DND-41 (cell line): Measurements from ENCODE around the gene UBE2V1.

Source experiments
- ATAC-seq: fragments of 200-7000 bp; cut with Tn5 transposase; 3 replicates; pipeline ENCODE4 v1.9.1; 2021; ENCODE audit warnings: low read depth; ENCODE audit not compliant: insufficient read depth
- DNase-seq: peaks from one replicate; pipeline ENCODE4 v3.0.0-alpha.2; 2020
- H2AFZ ChIP-seq: 2 replicates; pipeline ENCODE4 v1.6.0; 2012; ENCODE audit warnings: low read depth, low read length
- H3K27ac ChIP-seq: 2 replicates; pipeline ENCODE4 v1.5.1; 2012; ENCODE audit warnings: low read length, inconsistent platforms
- H3K27me3 ChIP-seq: fragments of 200-600 bp; sonication (generic); 2 replicates; pipeline ENCODE4 v1.6.0; 2012; ENCODE audit warnings: low read length, mild to moderate bottlenecking, inconsistent platforms; ENCODE audit not compliant: insufficient read depth, poor library complexity
- H3K36me3 ChIP-seq: 2 replicates; pipeline ENCODE4 v1.5.1; 2012; ENCODE audit warnings: low read length, inconsistent platforms; ENCODE audit not compliant: insufficient read depth
- H3K4me1 ChIP-seq: 2 replicates; pipeline ENCODE4 v1.5.1; 2012; ENCODE audit warnings: mild to moderate bottlenecking, low read length; ENCODE audit not compliant: insufficient read depth
- H3K4me2 ChIP-seq: 2 replicates; pipeline ENCODE4 v1.6.0; 2012; ENCODE audit warnings: mild to moderate bottlenecking, moderate library complexity, low read length, inconsistent platforms; ENCODE audit not compliant: insufficient read depth
- H3K4me3 ChIP-seq, 2 experiments: fragments of 200-600 bp in 1 of 2; shearing (Covaris generic) in 1 of 2; 2 replicates each; pipeline ENCODE4 v1.5.1; 2012 to 2016; ENCODE audit warnings: inconsistent platforms in 2 of 2, low read length in 2 of 2, mild to moderate bottlenecking in 2 of 2, low read depth in 1 of 2, moderate library complexity in 1 of 2
- H3K79me2 ChIP-seq: 2 replicates; pipeline ENCODE4 v1.6.0; 2012; ENCODE audit warnings: low read length, inconsistent platforms; ENCODE audit not compliant: insufficient read depth
- H3K9ac ChIP-seq: 2 replicates; pipeline ENCODE4 v1.6.0; 2012; ENCODE audit warnings: low read depth, mild to moderate bottlenecking, inconsistent platforms, low read length, moderate library complexity
- H3K9me3 ChIP-seq: 2 replicates; pipeline ENCODE4 v1.5.1; 2012; ENCODE audit warnings: low read length, moderate library complexity, mild to moderate bottlenecking, inconsistent platforms; ENCODE audit not compliant: insufficient read depth, severe bottlenecking
- H4K20me1 ChIP-seq: 2 replicates; pipeline ENCODE4 v1.6.0; 2012; ENCODE audit warnings: low read length; ENCODE audit not compliant: insufficient read depth
- EZH2 ChIP-seq: IDR thresholded peaks from 3 replicates; pipeline ENCODE4 v1.6.1; 2012; ENCODE audit warnings: borderline replicate concordance, low read depth, mild to moderate bottlenecking, moderate library complexity, low read length, inconsistent platforms; ENCODE audit not compliant: severe bottlenecking
- TF ChIP-seq, protein P1 (sequence below): IDR thresholded peaks from 2 replicates; pipeline ENCODE4 v1.5.1; 2012; ENCODE audit warnings: borderline replicate concordance, low read length, moderate library complexity, mild to moderate bottlenecking; ENCODE audit not compliant: poor library complexity, severe bottlenecking; ENCODE audit errors: extremely low read depth

The UBE2V1 gene

DNA sequence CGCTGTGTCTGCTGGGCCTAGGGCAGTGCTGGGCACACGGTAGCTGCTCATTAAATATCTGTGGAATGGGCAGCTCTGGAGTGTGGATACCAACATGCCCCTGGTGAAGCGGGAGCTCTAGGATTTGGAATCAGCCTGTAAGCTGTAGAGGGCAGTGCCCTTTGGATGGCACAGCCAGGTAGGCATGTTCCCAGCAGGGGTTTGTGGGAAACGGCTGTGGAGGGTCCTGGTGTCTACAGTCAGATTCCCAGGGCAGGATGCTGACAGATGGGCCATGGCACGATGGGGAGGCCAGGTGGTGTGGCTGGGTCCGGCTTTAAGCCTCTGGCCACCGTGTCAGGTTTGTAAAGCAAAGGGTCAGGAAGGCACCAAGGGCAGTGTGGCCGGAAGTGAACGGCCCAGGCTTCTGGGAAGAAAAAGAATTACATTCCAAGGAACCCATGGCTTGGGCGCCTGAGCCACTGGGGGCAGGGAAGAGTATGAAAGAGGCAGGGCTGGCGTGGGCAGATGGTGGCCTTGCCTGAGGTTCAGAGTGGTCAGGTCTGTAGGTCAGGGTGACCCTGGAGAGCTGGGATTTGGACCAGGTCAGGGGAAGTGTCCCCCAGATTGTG lies 44.8 kb downstream of the UBE2V1 start:
- no peak for DNase-seq

DNA sequence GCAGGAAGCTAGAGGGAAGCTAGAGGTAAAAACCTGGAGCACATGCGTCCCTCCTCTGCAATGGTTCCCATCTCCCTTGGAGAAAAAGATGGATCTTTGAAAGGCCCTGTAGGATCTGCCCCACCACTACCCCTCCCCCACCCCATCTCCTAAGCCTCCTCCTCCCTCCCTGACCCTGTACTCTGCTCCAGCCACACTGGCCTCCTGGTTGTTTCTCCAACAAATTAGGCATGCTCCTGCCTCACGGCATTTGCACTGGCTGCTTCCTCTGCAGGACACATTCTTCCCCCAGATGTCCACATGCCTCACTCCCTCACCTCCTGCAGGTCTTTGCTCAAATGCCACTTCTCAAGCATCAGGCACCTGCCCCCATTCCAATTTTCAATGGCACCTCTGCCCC lies 45.5 kb downstream of the UBE2V1 start:
- no peak for ATAC-seq
- DNase-seq = no peak
- H3K4me3 ChIP-seq = no peak overlapping the region

More for the DNA sequence above, 44.8 kb downstream of the UBE2V1 start:
- no peak overlapping the region for H3K9ac ChIP-seq
- no peak overlapping the region for H3K27ac ChIP-seq
- ATAC-seq = no peak
- H2AFZ ChIP-seq = no peak overlapping the region
- no peaks in the 10 kb centered on the region for H3K79me2 ChIP-seq
- H3K4me2 ChIP-seq = no peak overlapping the region
- no peaks in the 10 kb centered on the region for H3K36me3 ChIP-seq
- no peaks in the 10 kb centered on the region; the same call in 1 of the 2 replicates for H4K20me1 ChIP-seq
- TF ChIP-seq, protein P1, sequence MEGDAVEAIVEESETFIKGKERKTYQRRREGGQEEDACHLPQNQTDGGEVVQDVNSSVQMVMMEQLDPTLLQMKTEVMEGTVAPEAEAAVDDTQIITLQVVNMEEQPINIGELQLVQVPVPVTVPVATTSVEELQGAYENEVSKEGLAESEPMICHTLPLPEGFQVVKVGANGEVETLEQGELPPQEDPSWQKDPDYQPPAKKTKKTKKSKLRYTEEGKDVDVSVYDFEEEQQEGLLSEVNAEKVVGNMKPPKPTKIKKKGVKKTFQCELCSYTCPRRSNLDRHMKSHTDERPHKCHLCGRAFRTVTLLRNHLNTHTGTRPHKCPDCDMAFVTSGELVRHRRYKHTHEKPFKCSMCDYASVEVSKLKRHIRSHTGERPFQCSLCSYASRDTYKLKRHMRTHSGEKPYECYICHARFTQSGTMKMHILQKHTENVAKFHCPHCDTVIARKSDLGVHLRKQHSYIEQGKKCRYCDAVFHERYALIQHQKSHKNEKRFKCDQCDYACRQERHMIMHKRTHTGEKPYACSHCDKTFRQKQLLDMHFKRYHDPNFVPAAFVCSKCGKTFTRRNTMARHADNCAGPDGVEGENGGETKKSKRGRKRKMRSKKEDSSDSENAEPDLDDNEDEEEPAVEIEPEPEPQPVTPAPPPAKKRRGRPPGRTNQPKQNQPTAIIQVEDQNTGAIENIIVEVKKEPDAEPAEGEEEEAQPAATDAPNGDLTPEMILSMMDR = no peak
- TF ChIP-seq EZH2 = no peak
- H3K4me3 ChIP-seq = no peak overlapping the region
- H3K4me1 ChIP-seq = peaks cover 12% of the 10 kb centered on the region
- H3K9me3 ChIP-seq = no peaks in the 10 kb centered on the region
- H3K27me3 ChIP-seq = no peaks in the 10 kb centered on the region

DNA sequence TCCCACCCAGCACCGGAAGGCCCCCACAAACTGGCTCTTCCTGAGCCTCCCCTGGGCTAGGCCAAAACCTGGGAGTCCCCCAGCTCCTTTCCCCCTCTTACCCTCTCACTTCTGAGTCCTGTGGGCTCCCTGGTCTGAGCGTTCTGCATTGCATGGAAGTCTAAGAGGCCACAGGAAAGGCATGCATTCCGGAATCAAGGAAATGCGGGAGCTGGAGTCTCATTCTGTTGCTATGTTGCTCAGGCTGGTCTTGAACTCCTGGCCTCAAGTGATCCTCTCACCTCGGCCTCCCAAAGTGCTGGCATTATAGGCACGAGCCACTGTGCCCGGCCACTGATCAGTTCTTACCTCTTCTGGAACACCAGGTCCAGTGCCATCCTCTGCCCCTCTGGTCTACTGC lies 45.9 kb downstream of the UBE2V1 start:
- TF ChIP-seq, protein P1 = no peak
- no peak for TF ChIP-seq EZH2
- H3K9me3 ChIP-seq = no peaks in the 10 kb centered on the region
- no peak overlapping the region for H2AFZ ChIP-seq
- no peaks in the 10 kb centered on the region for H3K79me2 ChIP-seq
- peaks cover 12% of the 10 kb centered on the region for H3K4me1 ChIP-seq
- H3K9ac ChIP-seq = no peak overlapping the region
- H4K20me1 ChIP-seq = no peaks in the 10 kb centered on the region; the same call in 1 of the 2 replicates
- DNase-seq (no peak), ATAC-seq (no peak)
- H3K4me3 ChIP-seq = no peak overlapping the region
- no peaks in the 10 kb centered on the region for H3K27me3 ChIP-seq
- no peak overlapping the region for H3K27ac ChIP-seq
- no peaks in the 10 kb centered on the region for H3K36me3 ChIP-seq
- H3K4me2 ChIP-seq = no peak overlapping the region

More for the DNA sequence above, 45.5 kb downstream of the UBE2V1 start:
- Histone ChIP-seq H3K27me3 (no peaks in the 10 kb centered on the region), H3K36me3 (no peaks in the 10 kb centered on the region), H3K9ac (no peak overlapping the region), H2AFZ (no peak overlapping the region), H3K79me2 (no peaks in the 10 kb centered on the region), H4K20me1 (no peaks in the 10 kb centered on the region; the same call in 1 of the 2 replicates), H3K4me2 (no peak overlapping the region), H3K4me1 (peaks cover 12% of the 10 kb centered on the region), H3K27ac (no peak overlapping the region), H3K9me3 (no peaks in the 10 kb centered on the region)
- no peak for TF ChIP-seq EZH2
- TF ChIP-seq, protein P1 = no peak
